NCI-H1417 treated with DMSO at 0.1 percent for 48 hours (cell line): ENCODE results near the gene UBAP2L.
"Not testable (repeated sequence)": the region's sequence is repeated elsewhere in the genome, so short reads cannot be mapped to it uniquely, and the experiment has no call there.

Experiments
- DNase-seq: peaks from one replicate; lab custom pipeline; 2025; lab: John Stamatoyannopoulos, UW

Gene UBAP2L

DNA sequence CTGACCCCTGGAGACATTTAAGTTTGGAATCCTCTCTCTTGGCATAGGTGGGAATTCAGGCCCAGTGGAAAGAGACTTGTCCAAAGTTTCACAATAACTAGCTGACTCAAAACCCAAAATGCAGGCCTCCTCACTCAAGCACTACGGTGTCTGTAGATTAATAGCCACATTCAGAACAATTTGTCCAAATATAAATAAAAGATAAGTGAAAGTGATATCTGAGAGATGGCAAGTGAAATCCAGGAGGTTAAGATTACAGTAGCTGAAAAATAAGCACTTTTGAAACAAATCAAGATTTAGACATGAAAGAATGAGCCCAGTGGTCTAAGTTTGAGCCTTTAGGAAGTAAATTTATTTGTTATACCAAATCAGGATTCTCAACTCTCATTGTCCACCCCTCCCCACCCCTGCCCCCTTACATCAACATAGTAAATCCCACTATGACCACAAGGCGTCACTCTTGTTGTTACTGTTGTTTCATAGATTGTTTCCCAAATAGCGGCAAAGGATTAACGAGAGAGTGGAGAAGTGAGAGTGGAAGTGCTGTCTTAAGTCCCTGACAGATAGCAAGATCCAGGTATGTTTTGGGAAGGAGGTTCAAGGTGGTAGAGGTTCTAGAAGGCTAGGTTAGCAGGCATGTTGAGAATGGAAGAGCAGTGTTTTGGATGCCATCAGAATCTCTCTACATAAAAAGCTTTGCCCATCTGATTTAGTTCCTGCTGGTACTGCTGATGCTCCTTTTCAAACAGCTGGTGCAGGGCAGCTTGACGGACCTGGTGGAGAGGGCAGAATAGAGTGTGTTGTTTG is 21.8 kb upstream of the UBAP2L start:
- DNase-seq, result no peak

DNA sequence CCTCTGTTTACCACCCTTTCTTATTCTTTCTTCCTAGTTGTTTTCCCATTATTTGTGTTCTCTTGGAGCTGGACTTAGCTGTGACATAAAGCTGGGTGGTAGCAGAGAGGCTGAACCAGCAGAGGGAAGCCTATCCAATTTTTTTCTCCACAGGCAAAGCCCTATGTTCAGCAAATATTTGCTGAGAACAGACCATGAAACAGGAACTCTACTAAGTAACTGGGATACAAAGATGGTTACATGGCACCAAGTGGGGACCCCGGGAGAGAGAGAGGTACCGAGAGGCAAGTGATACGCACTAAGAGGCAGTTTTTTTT is 21.2 kb upstream of the UBAP2L start:
- no peak for DNase-seq

DNA sequence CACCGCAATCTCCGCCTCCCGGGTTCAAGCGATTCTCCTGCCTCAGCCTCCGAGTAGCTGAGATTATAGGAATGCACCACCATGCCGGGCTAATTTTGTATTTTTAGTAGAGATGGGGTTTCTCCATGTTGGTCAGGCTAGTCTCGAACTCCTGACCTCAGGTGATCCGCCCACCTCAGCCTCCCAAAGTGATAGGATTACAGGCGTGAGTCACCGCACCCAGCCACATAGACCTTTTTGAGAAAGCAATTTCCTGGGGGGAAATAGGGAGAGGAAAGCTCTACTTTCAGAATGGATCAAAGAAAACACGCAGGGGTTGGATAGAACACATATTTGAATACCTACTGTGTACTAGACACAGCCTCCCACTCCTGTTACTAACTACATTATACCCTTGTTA is 15.0 kb upstream of the UBAP2L start:
- not testable (repeated sequence) for DNase-seq

DNA sequence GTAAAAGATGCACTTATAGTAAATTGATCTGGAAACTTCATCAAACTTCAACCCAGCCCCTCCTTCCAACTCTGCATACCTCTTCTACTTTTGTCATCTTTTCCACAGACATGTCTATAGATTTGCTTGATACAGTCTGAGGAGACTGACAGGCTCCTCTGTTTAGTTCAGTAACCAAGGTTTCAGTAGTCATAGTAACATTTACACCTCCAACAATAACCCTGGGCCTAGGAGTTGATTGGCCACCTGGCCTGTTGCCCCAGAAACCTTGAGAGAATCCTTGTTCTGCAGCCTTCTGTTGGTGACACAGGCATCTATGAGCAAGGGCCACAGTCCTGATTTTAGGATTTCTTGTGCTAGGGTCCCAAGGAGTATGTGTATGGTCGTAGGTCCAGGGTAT is 14.6 kb upstream of the UBAP2L start, which contains the start of gene CFAP141:
CFAP141 (minus strand) TSS at position 138 of the 400 bp plus-strand sequence; CDS start at position 112, 26 bp downstream.
- no peak for DNase-seq

DNA sequence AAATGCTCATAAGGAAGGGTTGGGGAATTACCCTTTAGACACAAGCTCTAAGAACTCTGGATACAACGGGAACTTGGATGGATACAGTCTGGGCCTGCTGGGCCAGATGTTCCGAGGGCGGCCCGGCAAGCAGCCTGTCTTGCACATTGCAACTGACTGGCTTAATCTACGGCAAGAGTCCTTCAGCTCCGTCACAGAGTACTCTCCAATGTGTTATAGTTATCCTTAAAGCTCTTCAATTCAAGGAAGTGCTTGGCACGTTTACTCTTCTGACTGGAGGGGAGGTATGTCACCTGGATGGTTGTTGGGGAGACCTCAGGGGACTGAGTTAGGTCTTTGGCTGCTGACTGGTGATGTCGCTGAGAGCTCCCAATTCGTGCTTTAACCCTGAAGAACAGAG is 13.5 kb upstream of the UBAP2L start:
- DNase-seq, result no peak

DNA sequence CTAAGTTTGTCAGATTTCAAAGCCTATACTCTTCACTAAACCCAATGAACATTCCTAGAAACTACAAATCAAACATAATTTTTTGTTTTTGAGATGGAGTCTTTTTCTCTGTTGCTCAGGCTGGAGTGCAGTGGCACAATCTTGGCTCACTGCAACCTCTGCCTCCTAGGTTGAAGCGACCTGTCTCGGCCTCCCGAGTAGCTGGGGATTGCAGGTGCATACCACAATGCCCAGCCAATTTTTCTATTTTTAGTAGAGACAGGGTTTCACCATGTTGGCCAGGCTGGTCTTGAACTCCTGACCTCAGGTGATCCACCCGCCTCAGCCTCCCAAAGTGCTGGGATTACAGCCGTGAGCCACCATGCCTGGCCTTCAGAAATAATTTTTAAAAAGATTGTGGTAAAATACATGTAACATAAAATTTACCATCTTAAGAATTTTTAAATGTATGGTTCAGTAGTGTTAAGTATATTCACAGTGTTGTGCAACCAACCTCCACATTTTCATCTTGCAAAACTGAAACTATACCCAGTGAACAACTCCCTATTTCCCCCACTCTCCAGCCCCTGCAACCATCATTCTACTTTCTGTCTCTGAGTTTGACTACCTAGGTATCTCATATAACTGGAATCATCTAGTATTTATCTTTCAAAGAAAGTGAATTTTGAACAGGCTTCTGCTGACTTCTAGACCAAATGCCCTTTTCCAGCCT is 11.9 kb upstream of the UBAP2L start:
- no peak for DNase-seq

DNA sequence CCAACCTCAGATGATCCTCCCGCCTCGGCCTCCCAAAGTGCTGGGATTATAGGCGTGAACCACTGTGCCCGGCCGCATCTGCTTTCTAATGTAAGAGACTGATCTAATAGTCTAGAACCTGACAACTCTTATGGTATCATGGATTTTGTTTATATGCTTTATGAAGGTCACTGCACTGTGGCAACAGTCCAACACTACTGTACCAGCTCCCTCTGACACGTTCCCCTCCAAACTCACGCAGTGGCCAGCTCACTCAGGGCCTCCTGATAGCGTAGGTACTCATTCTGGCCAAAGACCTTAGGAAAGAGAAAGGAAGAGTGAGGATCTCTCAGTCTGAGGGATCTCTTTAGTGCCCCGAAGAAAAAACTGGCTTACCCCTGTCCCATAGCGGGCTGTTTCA is 8.7 kb upstream of the UBAP2L start:
- no peak for DNase-seq

DNA sequence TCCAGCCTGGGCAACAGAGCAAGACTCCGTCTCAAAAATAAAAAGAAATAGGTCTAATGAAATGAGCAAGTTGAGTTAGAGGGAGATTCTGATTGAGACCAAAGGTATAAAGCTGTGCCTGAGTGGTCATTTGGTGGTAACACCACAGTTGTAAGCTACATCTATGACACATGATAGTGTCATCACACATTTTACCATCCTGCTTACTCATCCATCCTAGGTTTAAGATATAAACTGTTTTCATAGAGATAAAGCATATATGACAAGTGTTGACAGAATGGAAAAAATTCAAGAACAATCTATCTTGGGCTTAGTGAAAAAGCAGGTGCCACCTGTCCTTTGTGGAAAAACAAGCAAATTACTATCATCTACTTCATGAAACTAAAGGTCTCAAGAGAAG is 7.5 kb upstream of the UBAP2L start:
- no peak for DNase-seq

DNA sequence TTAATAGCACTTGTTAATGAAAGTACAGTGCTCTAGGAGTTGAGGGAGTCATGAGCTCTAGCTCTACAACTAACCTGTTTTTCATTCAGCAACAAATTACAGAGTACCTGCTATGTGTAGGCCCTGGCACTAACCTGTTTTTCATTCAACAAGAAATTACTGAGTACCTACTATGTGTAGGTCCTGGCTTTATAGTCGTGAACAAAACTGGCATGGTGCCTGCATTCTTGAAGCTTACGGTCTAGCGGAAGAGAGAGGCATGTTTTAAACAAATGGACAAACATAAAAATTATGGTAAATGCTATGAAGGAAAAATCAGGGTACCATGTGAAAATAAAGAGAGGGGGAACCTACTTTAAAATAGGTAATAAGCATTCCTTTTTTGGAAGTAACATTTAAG is 2.2 kb upstream of the UBAP2L start:
- no peak for DNase-seq

DNA sequence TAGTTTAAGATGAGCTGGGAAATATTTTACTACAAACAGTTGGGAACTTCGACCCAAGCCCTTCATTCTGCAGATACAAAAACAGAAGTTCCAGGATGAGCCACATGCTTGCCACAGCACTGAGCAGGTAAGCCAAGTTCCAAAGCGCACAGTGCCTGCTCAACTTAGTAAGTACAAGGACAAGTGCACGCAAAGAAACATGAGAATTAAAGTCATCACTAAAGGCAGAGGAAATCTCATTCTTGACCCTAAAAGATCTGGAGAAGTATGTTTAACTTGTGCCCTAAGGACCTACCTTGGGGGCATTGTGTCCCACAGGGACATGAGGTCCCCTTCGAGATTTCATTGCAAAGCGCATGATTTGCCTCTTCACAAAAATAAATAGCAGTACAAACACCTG is 1.2 kb upstream of the UBAP2L start:
- DNase-seq, result no peak

DNA sequence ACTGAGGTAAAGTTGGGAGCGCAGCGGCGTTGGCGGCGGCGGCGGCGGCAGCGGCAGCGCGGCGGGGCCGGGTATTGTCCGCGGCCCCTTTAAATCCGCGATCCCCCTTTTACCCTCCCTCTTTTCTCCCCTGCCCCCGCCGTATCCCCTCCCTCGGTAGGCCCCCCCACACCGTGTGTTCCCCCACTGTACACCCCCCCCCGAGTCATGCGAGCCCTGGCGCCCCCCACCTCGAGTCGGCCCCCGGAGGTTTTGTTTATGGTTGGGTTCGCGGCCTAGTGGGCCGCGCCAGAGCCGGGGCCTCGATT is 169 bp downstream of the UBAP2L start:
- DNase-seq, result no peak

DNA sequence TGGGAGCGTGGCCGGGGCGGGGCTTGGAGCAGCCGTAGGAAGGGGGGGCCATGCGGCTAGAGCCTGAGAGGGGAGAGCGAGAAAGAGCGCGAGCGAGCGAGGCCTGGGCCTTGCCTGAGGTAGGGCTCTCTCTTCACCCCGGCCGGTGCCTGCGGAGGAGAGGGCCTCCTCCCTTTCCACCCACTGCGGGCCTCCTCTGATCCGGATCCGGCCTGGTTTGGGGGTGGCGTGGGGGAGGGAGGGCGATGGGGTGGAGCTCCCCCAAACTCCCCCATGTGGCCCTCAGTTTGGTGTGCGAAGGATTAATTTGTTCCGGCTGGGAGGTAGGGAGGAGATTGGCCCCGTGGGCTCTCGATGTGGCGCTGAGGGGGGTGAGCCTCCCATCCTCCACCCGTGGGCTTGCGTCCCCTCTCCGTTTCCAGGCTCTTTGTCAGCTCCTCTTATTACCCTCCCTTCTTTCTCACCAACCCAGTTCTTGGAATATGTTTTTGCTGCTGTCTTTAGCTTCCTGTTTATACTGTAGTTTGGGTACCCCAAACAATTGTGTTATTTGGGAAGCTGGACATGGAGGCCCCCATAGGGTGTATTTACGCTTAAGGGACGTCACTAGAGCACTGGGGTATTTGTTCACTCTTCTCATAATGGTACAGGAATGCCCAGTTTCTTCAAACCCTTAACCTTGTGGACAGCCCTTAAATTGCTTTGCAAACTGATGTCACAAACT is 685 bp downstream of the UBAP2L start:
- no peak for DNase-seq

DNA sequence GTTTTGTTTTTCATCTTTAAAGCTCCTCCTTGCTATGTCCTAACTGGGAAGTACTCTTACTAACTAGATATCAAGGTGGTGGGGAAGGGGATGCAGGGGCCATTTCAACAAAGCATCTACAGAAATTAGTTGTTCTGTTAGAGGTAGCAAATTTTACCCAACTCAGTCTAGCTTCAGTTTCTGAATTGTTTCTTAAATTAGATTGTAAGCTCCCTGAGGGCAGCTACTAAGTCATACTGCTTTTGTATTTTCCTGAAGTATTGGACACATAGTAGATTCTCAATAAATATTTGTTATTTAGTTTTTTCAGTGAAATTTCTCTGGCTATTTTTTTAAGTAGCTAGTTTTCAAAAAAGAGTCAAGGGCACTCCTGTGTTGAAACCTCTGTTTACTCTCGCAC is 1.8 kb downstream of the UBAP2L start:
- no peak for DNase-seq

DNA sequence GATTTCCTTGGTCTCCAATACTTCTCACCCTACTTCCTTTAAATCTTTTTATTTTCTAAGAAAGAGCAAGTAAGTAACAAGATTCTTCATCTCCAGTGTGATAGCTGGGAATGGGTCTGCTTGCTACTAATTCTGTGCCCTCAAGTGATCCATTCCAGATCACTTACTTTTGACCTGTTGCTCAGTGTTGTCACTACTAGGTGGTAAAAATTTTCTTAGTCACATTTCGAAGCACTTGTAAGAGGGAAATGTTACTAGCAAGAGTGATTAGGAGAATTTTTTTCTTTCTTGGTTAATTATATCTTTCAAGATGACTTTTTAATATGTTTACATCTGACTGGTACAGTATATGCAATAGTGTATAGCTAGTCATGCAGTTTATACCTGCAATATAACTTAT is 2.2 kb downstream of the UBAP2L start:
- no peak for DNase-seq

DNA sequence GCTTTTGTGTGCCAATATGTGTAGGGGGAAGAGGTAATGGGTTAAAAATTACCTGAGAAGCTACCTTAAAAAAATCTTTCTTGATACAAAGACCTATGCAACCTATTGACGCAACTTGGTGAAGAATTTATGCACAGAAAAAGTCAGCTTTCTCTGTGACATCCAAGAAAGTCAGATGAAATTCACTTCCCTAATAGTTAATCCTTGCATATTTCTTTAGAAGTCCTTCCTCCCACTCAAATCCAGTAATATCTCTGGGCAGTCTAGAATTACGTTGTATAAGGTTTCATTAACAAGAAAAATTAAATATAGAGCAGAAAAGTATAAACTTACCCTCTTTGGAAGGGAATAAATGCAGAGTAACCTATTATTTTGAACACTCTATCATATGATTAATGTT is 2.9 kb downstream of the UBAP2L start:
- no peak for DNase-seq

DNA sequence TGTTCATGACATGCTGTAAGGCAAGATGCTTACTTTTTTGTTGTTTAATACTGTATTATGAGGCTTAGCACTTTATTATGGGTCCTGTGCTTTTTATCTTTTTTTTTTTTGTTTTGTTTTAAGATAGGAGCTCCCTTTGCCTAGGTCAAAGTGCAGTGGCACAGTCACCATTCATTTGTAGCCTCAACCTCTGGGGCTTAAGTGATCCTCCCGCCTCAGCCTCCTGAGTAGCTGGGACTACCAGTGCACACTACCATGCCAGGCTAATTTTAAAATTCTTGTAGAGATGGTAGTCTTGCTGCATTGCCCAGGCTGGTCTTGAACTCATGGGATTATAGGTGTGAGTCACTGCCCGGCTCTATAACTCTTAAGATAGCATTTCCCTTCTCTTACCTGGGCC is 4.6 kb downstream of the UBAP2L start:
- no peak for DNase-seq

DNA sequence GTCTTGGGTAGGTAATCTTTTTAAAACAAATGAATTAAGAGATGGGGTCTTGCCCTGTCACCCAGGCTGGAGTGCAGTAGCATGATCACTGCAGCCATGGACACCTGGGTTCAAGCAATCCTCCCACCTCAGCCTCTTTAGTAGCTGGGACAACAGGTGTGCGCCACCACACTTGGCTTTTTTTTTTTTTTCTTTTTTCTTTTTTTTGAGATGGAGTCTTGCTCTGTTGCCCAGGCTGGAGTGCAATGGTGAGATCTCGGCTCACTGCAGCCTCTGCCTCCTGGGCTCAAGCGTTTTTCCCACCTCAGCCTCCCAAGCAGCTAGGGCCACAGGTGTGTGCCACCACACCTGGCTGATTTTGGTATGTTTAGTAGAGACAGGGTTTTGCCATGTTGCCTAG is 10.4 kb downstream of the UBAP2L start:
- DNase-seq, result not testable (repeated sequence)

DNA sequence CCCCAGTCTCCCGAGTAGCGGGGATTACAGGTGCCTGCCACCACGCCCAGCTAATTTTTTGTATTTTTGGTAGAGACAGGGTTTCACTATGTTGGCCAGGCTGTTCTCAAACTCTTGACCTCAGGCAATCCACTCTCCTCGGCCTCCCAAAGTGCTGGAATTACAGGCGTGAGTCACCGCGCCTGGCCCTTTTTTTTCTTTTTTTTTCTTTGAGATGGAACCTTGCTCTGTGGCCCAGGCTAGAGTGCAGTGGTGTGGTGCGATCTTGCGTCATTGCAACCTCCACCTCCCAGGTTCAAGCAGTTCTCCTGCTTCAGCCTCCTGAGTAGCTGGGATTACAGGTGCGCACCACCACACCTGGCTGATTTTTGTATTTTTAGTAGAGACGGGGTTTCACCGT is 12.4 kb downstream of the UBAP2L start:
- DNase-seq, result not testable (repeated sequence)

DNA sequence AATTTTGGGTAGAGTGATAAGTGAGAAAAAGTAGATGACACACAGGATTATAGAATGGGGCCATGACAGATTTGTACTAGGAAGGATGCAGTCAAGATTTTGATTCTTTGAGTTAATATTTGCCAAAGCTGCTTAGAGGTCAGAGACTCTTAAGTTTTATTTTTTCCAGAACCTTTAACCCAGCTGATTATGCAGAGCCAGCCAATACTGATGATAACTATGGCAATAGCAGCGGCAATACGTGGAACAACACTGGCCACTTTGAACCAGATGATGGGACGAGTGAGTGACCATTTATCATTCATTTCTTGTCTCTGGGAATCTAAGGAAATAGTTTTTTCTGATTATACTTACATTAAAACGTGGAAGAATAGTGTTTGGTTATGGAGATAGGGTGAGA is 16.1 kb downstream of the UBAP2L start:
- DNase-seq, result no peak

DNA sequence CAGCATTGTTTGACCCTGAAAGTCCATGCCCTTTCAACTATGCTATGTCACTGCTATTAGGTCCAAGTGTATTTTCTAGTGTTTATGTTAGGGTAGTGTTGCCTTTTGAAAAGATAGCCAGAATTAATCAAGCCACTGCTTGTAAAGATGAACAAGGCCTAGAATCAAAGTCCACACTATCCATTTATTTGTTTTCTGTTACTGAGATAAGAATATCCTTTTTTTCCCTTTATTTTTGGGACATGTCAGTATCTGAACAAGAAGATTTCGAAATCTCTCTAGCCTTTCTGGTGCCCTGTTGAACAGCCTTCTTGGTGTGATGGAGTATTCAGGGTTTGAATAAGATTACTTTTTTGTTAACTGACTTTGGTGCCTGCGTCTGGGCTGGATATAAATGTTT is 16.7 kb downstream of the UBAP2L start:
- DNase-seq, result no peak

DNA sequence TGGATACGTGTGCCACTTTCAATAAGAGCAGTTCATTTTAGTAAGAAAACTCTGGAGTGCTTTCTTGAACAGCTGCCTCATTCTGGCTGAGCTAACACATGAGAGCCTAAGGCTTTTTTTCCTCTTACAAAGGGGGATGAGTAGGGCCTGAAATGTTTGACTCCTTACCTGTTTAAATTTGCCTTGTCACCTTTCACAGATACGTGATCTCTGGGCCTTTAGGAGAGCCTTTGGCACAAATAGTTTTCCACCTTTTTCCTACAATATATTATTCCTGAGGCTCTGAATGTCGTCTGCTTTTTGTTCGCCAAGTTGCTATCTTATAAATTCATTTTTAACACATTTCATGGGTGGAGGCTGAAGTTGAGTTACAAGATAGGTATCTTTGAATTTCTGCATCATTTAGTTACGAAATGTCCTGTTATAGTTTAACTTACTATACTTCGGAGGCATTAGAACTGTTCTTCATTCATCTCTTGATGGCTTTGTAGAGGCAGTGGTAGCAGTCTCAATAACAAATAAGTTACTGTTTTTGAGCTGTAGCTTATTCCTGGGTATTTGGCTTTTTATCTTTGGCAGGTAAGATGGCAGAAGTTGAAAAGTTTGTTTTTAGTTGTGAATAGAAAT is 17.2 kb downstream of the UBAP2L start:
- no peak for DNase-seq

DNA sequence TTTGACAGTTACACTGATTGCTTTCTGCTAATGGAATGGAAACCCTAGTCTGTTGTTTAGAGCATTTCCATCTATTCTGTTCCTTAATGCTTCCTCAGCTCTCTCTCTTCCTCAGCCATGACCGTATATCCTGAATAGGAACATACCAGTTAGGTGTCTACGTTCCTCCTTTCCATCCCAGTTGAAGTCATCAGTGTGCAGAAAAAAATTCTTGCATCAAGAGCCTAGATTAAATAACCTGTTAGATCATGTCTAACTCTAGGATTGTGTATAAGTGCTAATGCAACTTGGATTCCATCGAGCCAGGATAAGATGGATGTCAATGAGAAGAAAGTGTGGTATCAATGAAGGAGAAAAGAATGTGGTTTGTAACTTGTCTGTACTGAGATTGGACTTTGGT is 18.7 kb downstream of the UBAP2L start:
- no peak for DNase-seq

DNA sequence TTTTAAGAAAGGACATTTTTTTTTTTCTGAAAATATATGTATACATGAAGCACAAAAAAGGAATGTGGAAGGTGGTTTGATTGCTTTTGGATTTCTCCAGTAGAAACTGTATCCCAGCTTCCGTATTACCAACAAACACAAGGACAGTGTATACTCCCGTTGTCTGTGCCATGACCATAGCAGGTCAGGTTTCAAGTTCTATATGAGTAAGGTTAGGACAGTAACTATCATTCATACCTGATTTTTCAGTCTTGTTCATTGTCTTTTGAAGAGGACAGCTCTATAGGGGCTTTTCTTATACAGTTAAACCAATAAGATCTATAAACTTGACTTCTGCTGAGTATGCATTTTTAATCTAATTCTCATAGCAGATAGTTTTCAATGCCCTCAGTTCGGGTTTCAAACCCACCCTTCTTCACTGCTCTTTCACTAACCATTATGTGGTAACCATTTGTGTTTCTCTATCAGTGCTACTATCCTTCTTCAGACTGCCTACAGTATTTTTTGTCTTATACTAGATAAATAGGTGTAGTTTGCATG is 19.6 kb downstream of the UBAP2L start:
- no peak for DNase-seq
